Prostate gland (tissue), 2 donors: Measurements from ENCODE around the gene SOX5.

Experiments used
- CTCF ChIP-seq, 4 experiments: fragments of 200-600 bp in 2 of 4; fragments of 450-650 bp in 2 of 4; sonication (generic) in 2 of 4; IDR thresholded peaks; 1 replicate in 3 of 4; 2 replicates in 1 of 4; pipeline ENCODE4 v1.5.1; 2016 to 2019; ENCODE audit warnings: antibody characterized with exemption in 4 of 4, mild to moderate bottlenecking in 2 of 4, moderate library complexity in 2 of 4
- POLR2A ChIP-seq: fragments of 450-650 bp; IDR thresholded peaks from one replicate; pipeline ENCODE4 v1.6.1; 2016; ENCODE audit warnings: antibody characterized with exemption, mild to moderate bottlenecking
- POLR2AphosphoS5 ChIP-seq: sonication (generic); formaldehyde crosslinking; IDR thresholded peaks from one replicate; pipeline ENCODE4 v1.6.1; 2017; ENCODE audit warnings: antibody characterized with exemption

- TF ChIP-seq CTCF (IDR thresholded peaks at IDR 0.05) (no peak), POLR2A (no peak), POLR2AphosphoS5 (no peak)
Observed at GRCh38 chr12:23827353-23827752, 122.1 kb downstream of the SOX5 start.
